A549 (cell line): ENCODE results near the gene SSBP3. TPM values are rescaled to one million over a fixed set of nuclear protein-coding genes. Genes with fewer than 3 reads are reported as not detected.

Experiments used
- ATAC-seq, 2 experiments: fragments of 200-7000 bp in 1 of 2; fragments of >200 bp in 1 of 2; cut with Nextera tagmentation in 1 of 2; cut with Tn5 transposase in 1 of 2; 3 replicates each; pipeline versions ENCODE4 v1.8.0 to v1.9.1; 2018 to 2020; ENCODE audit warnings: mild to moderate bottlenecking in 1 of 2, moderate library complexity in 1 of 2
- CTCF ChIA-PET: fragments of 300-600 bp; sonication (Branson Sonifier 250); formaldehyde crosslinking; extraction: SDS; loops from one replicate; lab custom pipeline; 2021; ENCODE audit warnings: antibody characterized with exemption, inconsistent platforms; lab: Yijun Ruan, JAX
- POLR2A ChIA-PET: fragments of 350-600 bp; formaldehyde crosslinking; extraction: SDS; loops from one replicate; lab custom pipeline; 2021; ENCODE audit warnings: antibody characterized with exemption, inconsistent platforms; lab: Yijun Ruan, JAX
- DNase-seq, 2 experiments: peaks; one replicate each; pipeline versions ENCODE4 v3.0.0 to v3.0.0-alpha.2; 2011 to 2016; ENCODE audit warnings: low read depth in 1 of 2, low spot score in 1 of 2
- FAIRE-seq: peaks from 2 replicates; lab custom pipeline; 2011; peaks lifted over from hg19 to GRCh38; lab: Jason Lieb, UNC
- H3K27ac ChIP-seq, 2 experiments: fragments of >200 bp; sonication (Bioruptor Twin); formaldehyde crosslinking; 3 replicates each; pipeline ENCODE4 v1.5.1; 2016 to 2017
- H3K4me1 ChIP-seq: fragments of >200 bp; sonication (Bioruptor Twin); formaldehyde crosslinking; 3 replicates; pipeline ENCODE4 v1.6.1; 2016
- H3K4me2 ChIP-seq: fragments of >200 bp; sonication (Bioruptor Twin); formaldehyde crosslinking; 3 replicates; pipeline ENCODE4 v1.6.1; 2016
- H3K4me3 ChIP-seq: fragments of >200 bp; sonication (Bioruptor Twin); formaldehyde crosslinking; 3 replicates; pipeline ENCODE4 v1.5.1; 2016
- H3K9me3 ChIP-seq: fragments of >200 bp; sonication (Bioruptor Twin); formaldehyde crosslinking; 3 replicates; pipeline ENCODE4 v1.6.1; 2016
- BCL3 ChIP-seq: fragments of >200 bp; sonication (Bioruptor Twin); formaldehyde crosslinking; IDR thresholded peaks from 3 replicates; pipeline ENCODE4 v1.6.1; 2016
- CEBPB ChIP-seq, 2 experiments: fragments of >200 bp in 1 of 2; sonication (Bioruptor Twin) in 1 of 2; formaldehyde crosslinking in 1 of 2; IDR thresholded peaks; 2 replicates each; pipeline ENCODE4 v1.6.1; 2012 to 2016
- CTCF ChIP-seq: fragments of >200 bp; sonication (Bioruptor Twin); formaldehyde crosslinking; IDR thresholded peaks from 3 replicates; pipeline ENCODE4 v1.5.1; 2016
- E2F6 ChIP-seq: IDR thresholded peaks from 2 replicates; pipeline ENCODE4 v1.6.1; 2012; ENCODE audit warnings: low read depth, borderline replicate concordance
- FOSB ChIP-seq: fragments of 250-450 bp; sonication (Bioruptor Pico); IDR thresholded peaks from 2 replicates; pipeline ENCODE4 v1.5.0; 2020; ENCODE audit warnings: mild to moderate bottlenecking, moderate library complexity
- HDAC2 ChIP-seq: fragments of 200-600 bp; sonication (generic); IDR thresholded peaks from 2 replicates; pipeline ENCODE4 v1.6.1; 2016
- HOXB5 ChIP-seq: fragments of 250-450 bp; sonication (Bioruptor Pico); IDR thresholded peaks from 2 replicates; pipeline ENCODE4 v1.5.0; 2020; ENCODE audit warnings: mild to moderate bottlenecking, moderate library complexity
- KDM1A ChIP-seq: fragments of 200-600 bp; sonication (generic); IDR thresholded peaks from 2 replicates; pipeline ENCODE4 v1.6.1; 2016; ENCODE audit warnings: low read depth, mild to moderate bottlenecking
- KDM5A ChIP-seq: fragments of 200-600 bp; sonication (generic); IDR thresholded peaks from 2 replicates; pipeline ENCODE4 v1.6.1; 2016; ENCODE audit warnings: antibody characterized with exemption, mild to moderate bottlenecking
- MAZ ChIP-seq: fragments of 150-350 bp; IDR thresholded peaks from 2 replicates; pipeline ENCODE4 v1.6.1; 2014; ENCODE audit warnings: antibody characterized with exemption, low read depth, low read length, borderline replicate concordance
- NPAS2 ChIP-seq: fragments of 250-450 bp; sonication (Bioruptor Pico); IDR thresholded peaks from 2 replicates; pipeline ENCODE4 v1.8.0; 2022; ENCODE audit warnings: mild to moderate bottlenecking, moderate library complexity, borderline replicate concordance
- PHF8 ChIP-seq: fragments of 200-600 bp; sonication (generic); IDR thresholded peaks from 2 replicates; pipeline ENCODE4 v1.6.1; 2016; ENCODE audit warnings: low read depth, mild to moderate bottlenecking, antibody characterized with exemption, moderate library complexity, borderline replicate concordance
- POLR2AphosphoS2 ChIP-seq: conservative IDR thresholded peaks from 2 replicates; pipeline ENCODE4 v1.6.1; 2012; ENCODE audit warnings: low read length, improper control_type of control experiment, inconsistent platforms
- REST ChIP-seq: fragments of 200-600 bp; sonication (generic); IDR thresholded peaks from 2 replicates; pipeline ENCODE4 v1.6.1; 2016; ENCODE audit warnings: antibody characterized with exemption, mild to moderate bottlenecking, moderate library complexity
- RFX5 ChIP-seq: fragments of 450-650 bp; IDR thresholded peaks from 2 replicates; pipeline ENCODE4 v1.7.1; 2014; ENCODE audit warnings: antibody characterized with exemption, mild to moderate bottlenecking, moderate library complexity
- SMC3 ChIP-seq: fragments of >200 bp; sonication (Bioruptor Twin); formaldehyde crosslinking; IDR thresholded peaks from 3 replicates; pipeline ENCODE4 v1.6.1; 2018; ENCODE audit warnings: inconsistent platforms
- SREBF2 ChIP-seq: fragments of 450-650 bp; IDR thresholded peaks from 2 replicates; pipeline ENCODE4 v1.6.1; 2014; ENCODE audit warnings: mild to moderate bottlenecking, moderate library complexity
- TP53 ChIP-seq: fragments of 250-450 bp; sonication (Bioruptor Pico); IDR thresholded peaks from 2 replicates; pipeline ENCODE4 v1.5.0; 2021; ENCODE audit warnings: mild to moderate bottlenecking, moderate library complexity
- ZSCAN20 ChIP-seq: fragments of 250-450 bp; sonication (Bioruptor Pico); IDR thresholded peaks from 2 replicates; pipeline ENCODE4 v1.8.0; 2022; ENCODE audit warnings: mild to moderate bottlenecking, moderate library complexity
- WGBS: methylation state at CpG from one replicate; pipeline ENCODE4 v1.1.6; 2017; ENCODE audit errors: missing lambda C conversion rate; 5-methylcytosine and 5-hydroxymethylcytosine counted together
- polyA plus RNA-seq, 4 experiments: library from polyadenylated mRNA; depleted of rRNA in 3 of 4; stranded (reverse); fragments of >200 nt; fragmentation: RNase III in 1 of 4; extraction: RNeasy Plus Mini Kit Qiagen cat#74134 plus additional on column Dnase treatment in 1 of 4; gene quantifications; 2 replicates in 3 of 4; 3 replicates in 1 of 4; pipeline ENCODE4 v1.2.3, GENCODE V29; 2011 to 2017

Gene SSBP3
- polyA plus RNA-seq, 2 of the 4 experiments (the other 2 are of a cell fraction), result 7.2 to 9.1 TPM

- TF ChIP-seq NPAS2 (CRISPR knock-in tag) (no peak), SMC3 (no peak), HOXB5 (CRISPR knock-in tag) (no peak)
These were observed 142.5 kb downstream of the SSBP3 start (continued) for GRCh38 chr1:54263601-54264226.

- 74% methylated on average over 7 of the region's 7 CpGs for whole genome bisulfite sequencing
- FAIRE-seq, result no peak
- H3K4me3 ChIP-seq, result no peak overlapping the region
- DNase-seq, result no peak
- ChIA-PET POLR2A (no interaction called here), CTCF (interaction anchor here (0.7 kb wide), 1 partner anchor 49 kb away, joined by 4 read pairs; no protein-coding TSS in a partner anchor)
- no peaks in the 10 kb centered on the region for H3K9me3 ChIP-seq
- no peak overlapping the region for H3K4me2 ChIP-seq
- no peak for TF ChIP-seq MAZ
- no peak for TF ChIP-seq SMC3
- TF ChIP-seq REST, result no peak
- no peak for TF ChIP-seq TP53 (CRISPR knock-in tag)
- no peak for TF ChIP-seq ZSCAN20 (CRISPR knock-in tag)
- TF ChIP-seq CTCF, result no peak
- no peak for TF ChIP-seq POLR2AphosphoS2
- no peak for TF ChIP-seq FOSB (CRISPR knock-in tag)
- no peak for TF ChIP-seq BCL3
- no peak for TF ChIP-seq HDAC2
- no peak for TF ChIP-seq PHF8
- no peak for TF ChIP-seq KDM1A
- TF ChIP-seq KDM5A, result no peak
- TF ChIP-seq HOXB5 (CRISPR knock-in tag), result no peak
- TF ChIP-seq CEBPB (IDR thresholded peaks at IDR 0.05), result no peak
- no peak for TF ChIP-seq RFX5
- TF ChIP-seq SREBF2, result no peak
- no peak for TF ChIP-seq E2F6
- no peaks in the 10 kb centered on the region for H3K4me1 ChIP-seq
- H3K27ac ChIP-seq, result no peak overlapping the region
- ATAC-seq, result no peak
These were observed 143.9 kb downstream of the SSBP3 start for GRCh38 chr1:54262244-54262643.
